HG03135 (cell line): ENCODE data around the gene KNTC1.
"Not testable (repeated sequence)": the region's sequence is repeated elsewhere in the genome, so short reads cannot be mapped to it uniquely, and the experiment has no call there.

Source experiments
- ATAC-seq: cut with Tn5 transposase; IDR thresholded peaks from one replicate; pipeline ENCODE4 v1.9.1; 2021; ENCODE audit warnings: mild to moderate bottlenecking, moderate library complexity; ENCODE audit not compliant: unreplicated experiment

KNTC1 gene

DNA sequence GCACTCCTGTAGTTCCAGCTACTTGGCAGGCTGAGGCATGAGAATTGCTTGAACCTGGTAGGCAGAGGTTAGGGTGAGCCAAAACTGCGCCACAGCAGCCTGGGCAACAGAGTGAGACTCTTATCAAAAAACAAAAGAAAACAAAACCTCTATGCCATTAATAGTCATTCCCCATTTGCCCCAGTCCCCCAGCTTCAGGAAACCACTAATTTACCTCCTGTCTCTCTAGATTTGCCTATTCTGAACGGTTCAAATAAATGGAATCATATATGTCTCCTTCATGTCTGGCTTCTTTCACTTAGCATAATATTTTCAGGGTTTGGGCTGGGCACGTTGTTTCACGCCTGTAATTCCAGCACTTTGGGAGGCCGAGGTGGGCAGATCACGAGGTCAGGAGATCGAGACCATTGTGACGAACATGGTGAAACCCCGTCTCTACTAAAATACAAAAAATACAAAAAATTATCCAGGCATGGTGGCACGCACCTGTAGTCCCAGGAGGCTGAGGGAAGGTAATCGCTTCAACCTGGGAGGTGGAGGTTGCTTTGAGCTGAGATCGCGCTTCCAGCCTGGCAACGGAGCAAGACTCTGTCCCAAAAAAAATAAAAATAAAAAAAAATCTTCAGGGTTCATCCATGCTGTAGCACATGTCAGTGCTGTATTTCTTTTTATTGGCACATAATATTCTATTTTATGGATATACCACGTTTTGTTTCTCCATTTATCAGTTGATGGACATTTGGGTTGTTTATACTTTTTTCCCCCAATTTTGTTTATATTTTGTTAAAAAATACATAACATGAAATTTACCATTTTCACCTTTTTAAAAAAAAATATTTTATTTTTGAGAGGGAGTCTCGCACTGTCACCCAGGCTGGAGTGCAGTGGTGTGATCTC, 31.9 kb downstream of the KNTC1 start:
- ATAC-seq: no peak

DNA sequence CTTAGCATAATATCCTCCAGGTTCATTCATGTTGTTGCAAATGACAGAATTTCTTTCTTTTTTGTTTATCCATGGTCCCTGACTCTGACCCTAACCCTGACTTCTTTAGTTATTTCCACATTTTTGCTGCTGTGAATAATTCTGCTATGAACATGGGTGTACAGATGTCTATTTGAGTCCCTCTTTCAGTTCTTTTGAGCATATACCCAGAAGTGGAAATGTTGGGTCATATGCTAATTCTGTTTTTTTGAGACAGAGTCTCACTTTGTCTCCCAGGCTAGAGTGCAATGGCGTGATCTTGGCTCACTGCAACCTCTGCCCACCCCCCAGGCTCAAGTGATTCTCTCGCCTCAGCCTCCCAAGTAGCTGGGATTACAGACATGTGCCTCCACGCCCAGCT, 33.1 kb downstream of the KNTC1 start:
- no peak for ATAC-seq

DNA sequence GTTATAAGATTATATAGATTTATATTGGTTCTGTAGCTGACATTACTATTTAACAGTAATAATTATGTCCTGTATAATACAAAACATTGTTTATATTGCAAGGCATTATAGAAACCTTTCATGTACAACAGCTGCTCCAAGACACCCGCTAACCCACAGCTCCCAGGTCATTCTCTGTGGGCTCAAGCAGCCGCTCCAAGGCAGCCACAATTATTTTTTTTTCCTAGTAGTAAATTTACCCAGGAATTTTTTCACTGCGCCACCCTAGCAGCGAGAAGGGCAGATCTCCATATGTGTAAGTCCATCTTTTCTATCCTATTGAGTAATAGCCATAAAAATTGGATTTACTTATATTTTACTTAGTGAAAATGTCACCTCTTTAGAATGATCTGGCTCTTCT, 36.3 kb downstream of the KNTC1 start:
- ATAC-seq: no peak

DNA sequence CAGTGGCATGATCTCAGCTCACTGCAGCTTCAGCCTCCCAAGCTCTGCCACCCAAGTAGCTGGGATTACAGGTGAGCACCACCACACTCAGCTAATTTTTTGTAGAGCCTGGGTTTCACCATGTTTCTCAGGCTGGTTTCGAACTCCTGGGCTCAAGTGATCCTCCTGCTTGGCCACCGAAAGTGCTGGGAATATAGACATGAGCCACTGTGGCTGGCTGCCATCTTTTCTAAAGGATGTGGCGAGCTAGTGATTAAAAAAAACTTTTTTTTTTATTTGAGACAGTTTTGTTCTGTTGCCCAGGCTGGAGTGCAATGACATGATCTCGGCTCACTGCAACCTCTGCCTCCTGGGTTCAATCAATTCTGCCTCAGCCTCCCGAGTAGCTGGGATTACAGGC, 39.8 kb downstream of the KNTC1 start:
- not testable (repeated sequence) for ATAC-seq

DNA sequence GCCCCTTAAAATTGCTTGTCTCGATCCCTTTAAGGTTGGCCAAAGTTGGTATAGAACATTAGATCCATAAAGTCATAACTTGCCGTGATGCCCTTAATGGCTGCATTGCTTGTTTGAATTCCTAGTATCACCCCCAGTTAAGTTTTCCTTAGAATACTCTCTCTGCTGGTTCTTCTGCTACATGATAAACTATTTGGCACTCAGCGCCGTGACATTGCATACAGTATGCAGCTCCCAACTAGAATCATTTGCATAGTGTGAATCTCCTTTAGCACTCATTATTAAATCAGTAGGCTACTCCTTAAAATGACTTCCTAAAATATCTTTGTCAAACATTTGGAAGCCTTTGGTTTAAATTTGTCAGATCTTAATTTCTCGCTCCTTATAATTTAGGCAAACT, 42.2 kb downstream of the KNTC1 start:
- no peak for ATAC-seq

DNA sequence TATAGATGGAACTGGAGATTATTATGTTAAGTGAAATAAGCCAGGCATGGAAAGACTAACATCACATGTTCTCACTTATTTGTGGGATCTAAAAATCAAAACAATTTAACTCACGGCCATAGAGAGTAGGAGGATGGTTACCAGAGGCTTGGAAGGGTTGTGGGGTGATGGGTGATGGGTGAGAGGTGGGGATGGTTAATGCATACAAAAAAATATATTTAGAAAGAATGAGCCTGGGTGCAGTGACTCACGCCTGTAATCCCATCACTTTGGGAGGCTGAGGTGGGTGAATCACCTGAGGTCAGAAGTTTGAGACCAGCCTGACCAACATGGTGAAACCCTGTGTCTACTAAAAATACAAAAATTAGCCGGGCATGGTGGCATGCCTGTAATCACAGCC, 43.0 kb downstream of the KNTC1 start:
- not testable (repeated sequence) for ATAC-seq

DNA sequence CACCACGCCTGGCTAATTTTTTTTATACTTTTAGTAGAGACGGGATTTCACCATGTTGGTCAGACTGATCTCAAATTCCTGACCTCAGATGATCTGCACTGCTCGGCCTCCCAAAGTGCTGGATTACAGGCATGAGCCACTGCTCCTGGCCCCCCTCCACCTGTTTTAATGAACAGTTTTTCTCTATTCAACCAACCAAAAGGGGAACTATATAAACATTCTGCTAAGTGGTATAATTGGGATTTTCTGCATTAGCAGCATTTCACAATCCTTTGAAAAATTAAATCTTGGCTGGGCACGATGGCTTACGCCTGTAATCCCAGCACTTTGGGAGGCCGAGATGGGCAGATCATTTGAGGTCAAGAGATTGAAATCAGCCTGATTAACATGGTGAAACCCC, 44.8 kb downstream of the KNTC1 start:
- ATAC-seq: no peak

DNA sequence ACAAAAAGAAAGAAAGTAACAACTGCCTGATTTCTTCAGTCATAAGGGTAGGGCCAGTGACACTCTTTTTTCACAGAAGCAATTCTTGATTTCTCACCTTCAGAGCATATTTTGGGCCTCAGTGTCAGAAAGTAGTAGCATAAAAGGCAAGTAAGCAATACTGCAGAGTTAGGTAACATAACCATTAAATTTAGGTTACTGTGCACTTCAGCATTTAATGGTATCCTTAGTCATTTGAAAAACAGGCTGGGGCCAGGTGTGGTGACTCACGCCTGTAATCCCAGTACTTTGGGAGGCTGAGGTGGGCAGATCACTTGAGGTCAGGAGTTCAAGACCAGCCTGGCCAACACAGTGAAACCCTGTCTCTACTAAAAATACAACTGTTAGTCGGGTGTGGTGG, 56.2 kb downstream of the KNTC1 start:
- ATAC-seq: not testable (repeated sequence)

DNA sequence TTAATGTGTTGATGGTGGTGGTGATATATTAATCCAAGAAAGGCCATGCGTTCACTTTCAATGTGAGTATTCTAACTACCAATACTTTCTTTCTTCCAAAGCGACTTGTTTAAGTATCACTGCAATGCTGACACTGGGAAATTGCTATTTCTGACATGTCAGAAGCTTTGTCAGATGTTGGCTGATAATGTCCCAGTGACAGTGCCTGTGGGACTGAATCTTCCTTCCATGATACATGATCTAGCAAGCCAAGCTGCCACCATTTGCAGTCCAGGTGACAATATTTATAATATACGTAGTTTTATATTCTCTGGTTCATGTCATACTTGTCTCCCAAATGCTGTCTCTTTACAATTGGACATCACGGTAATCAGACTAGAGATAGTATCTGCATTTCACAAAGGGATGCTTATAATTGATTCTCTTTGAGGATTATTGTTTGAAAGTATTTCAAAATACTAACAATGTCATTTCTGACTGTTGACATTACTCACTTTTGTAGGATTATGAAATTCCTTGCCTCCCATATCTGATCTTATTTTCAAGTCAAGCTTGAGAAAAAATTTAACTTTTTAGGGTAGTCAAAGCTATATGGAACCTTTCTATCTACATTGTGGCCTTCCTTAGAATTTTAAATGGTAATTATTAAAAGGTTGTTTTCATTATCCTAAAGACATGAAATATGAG, 57.3 kb downstream of the KNTC1 start:
- ATAC-seq: no peak

DNA sequence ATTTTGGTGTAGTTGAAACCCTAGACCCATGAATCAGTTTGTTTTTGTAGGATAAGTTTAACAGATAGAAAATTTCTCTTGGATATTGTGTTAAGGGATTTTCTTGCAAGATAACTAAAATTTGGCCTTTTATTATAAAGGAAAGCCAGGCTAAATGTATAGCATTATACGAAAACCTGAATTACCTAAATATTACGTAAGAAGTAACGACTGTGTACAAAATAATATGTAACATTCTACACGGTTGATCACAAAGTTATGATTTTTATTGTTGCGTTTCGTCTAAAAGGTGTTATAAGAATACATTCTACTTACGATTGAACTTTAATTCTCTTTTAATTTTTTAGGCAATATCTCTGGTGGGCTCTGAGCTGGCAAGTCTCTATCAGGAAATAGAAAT, 63.9 kb downstream of the KNTC1 start:
- no peak for ATAC-seq

DNA sequence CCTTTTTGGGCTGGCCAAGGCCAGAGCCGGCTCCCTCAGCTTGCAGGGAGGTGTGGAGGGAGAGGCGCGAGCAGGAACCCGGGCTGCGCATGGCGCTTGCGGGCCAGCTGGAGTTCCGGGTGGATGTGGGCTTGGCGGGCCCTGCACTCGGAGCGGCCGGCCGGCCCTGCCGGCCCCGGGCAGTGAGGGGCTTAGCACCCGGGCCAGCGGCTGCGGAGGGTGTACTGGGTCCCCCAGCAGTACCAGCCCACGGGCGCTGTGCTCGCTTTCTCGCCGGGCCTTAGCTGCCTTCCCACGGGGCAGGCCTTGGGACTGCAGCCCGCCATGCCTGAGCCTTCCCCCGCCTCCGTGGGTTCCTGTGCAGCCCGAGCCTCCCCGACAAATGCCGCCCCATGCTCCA, 64.9 kb downstream of the KNTC1 start:
- ATAC-seq: not testable (repeated sequence)

DNA sequence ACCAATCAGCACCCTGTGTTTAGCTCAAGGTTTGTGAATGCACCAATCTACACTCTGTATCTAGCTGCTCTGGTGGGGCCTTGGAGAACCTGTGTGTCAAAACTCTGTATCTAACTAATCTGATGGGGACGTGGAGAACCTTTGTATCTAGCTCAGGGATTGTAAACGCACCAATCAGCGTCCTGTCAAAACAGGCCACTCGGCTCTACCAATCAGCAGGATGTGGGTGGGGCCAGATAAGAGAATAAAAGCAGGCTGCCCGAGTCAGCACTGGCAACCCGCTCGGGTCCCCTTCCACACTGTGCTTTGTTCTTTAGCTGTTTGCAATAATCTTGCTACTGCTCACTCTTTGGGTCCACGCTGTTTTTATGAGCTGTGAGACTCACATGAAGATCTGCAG, 65.5 kb downstream of the KNTC1 start:
- not testable (repeated sequence) for ATAC-seq

DNA sequence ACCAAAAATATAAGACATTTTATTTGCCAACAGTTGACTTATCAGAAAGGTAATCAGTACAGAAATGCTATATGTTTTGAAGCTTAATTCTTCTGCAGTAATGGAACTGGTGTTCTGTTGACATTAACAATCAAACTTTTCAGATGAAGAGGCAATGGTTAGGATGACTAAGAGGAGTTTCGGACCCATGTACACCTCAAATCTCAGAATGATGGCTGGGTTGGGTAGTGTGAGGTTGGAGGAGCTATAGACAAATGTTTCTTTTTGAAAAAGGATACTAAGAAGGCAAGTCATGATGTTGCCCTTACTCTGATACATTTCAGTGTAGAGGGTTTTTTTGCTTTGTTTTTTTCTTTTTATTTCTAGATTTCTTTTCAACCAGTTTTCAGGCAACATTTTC, 66.9 kb downstream of the KNTC1 start:
- ATAC-seq: no peak

DNA sequence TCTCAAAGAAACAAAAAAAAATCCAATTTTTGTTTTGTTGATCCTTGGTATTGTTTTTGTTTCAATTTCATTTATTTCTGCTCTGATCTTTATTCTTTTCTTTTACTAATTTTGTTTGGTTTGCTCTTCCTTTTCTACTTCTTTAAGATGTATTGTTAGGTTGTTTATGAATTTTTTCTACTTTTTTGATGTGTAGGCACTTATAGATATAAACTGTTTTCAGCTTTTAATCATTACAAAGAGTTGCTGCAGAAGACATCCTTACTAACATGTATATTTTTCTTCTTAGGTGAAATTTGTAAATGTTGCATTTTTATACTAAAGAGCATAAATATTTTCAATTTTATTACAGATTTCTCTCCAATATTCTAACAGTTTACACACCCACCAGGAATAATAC, 69.8 kb downstream of the KNTC1 start:
- ATAC-seq: no peak

DNA sequence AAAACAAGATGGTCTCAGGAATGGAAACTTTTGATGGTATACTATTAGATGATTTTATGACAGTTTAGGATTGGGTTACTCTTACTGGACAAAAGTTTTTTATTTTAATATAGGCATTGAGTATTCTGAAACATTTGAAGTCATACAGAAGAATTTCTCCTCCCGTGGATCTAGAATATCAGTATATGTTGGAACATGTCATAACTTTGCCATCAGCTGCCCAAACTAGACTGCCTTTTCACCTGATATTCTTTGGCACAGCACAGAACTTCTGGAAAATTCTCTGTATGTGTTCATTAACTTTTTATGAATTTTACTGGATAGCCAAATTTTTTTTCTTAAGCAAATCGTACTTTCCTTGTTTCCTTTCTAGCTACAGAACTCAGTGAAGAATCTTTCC, 75.4 kb downstream of the KNTC1 start:
- no peak for ATAC-seq

DNA sequence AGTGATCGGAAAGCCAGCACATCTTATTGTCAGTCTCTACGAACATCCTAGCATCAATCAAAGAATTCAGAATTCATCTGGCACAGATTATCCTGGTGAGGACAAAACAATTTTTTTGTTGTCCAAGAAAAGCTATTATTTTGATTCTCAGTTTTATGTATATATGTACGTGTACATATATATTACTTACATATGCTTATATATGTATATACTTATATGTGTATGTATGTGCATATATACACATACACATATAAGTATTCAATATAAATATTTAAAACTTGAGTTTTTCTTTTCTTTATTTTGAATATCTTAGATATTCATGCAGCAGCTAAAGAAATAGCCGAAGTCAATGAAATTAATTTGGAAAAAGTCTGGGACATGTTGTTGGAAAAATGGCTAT, 77.9 kb downstream of the KNTC1 start:
- no peak for ATAC-seq

DNA sequence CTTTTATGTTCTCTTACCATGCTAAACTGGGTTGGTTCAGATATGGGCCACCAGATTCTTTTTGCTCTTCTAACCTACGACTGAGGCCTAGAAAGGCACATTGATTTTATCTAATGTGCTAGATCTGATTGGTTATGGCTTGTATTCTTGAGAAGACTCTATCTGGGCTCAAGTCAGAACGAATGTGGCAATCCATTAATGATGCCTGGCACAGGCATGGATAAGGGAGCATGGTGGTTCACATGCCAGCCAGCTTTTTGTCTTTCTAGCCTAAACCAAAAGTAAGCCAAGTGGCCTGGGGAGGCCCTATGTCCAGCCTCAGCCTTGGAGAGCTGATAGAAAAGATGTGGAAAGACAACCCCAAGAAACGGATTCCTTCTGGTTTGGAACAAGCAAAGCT, 82.7 kb downstream of the KNTC1 start:
- ATAC-seq: no peak

DNA sequence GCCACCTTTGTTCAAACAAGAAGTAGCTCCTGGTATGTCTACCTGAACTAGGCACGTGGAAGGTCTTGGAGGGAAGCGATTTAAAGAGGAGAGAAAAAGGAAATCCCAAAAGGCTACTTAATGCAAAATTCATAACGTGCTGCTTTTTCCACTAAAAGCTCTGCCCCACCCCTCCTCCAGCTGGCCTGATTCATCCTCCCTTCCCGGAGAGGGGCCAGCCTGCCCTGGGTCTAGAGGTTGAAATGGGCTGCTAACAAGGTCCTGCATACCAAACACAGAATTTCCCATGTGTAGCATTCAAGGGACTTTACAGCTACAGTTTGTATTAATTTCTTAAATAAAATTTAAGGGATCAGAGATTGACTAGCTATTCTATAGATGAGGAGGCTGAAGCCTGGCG, 83.2 kb downstream of the KNTC1 start:
- ATAC-seq: no peak

DNA sequence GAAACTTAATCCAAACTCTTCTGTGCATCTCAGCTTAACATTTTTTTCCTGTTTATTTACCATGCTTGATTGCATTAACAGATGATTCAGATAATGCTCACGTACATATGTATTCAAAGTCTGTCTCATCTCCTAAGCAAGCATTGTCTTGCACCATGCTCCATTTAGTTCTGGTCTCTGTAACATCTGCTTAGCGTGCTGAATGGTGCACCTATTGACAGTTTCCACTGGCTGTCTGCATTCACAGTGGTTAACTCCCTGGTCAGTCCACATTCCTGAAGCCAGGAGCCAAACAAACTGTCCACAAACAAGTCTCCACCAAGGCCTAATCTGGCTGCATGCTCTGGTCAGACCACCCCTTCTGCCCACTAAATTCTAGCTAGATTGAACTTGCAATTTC, 83.9 kb downstream of the KNTC1 start:
- ATAC-seq: no peak

DNA sequence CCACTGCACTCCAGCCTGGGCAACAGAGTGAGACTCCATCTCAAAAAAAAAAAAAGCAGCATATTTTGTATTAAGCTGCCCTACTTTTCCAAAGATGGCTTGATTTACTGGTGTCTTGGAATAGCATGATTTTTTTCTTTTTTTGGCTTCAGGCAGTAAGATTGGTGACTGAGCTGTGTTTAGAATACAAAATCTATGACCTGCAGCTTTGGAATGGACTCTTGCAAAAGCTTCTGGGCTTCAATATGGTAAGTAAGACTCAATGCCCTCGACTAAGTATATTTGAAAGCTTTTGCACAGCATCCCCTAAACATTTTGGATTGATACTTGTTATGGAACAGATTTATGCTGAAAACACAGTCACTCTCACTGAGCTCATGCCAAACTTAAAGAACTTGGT, 87.8 kb downstream of the KNTC1 start:
- no peak for ATAC-seq

DNA sequence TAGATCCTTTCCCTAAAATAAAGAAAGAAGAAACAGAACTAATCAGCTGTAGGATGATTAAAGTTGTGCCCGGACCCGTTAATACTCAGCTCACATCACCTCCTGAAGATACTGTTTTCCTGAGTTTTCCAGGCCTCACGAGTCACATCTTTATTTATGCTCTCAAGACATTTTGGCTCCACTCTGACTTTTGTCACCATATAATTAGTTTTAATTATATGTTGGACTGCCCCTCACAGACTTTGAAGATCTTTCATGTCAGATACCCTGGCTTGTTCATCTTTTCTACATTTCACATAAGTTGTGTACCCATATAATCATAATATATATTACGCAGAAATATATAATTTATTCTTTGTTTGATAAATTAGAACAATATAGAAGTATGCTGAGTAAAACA, 88.7 kb downstream of the KNTC1 start:
- no peak for ATAC-seq

DNA sequence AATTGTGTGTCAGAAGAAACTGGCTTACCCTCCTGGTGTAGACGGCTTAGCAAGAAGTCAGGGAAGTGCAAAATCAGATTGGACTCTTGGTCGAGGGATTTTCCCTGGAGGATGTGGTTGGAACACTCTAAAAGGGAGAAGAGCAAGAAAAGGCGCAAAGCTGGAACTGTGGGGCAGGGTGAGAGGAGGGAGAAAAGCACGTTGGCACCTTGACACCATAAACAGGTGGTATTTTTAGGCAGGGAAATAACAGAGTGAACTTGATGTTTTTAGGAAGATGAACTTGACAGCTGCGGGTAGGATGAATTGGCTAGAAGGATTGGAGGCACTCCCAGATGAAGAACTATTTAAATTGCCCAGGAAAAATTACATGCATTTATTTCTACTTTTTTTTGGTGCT, 108.4 kb downstream of the KNTC1 start:
- no peak for ATAC-seq
